OCI-LY7 (cell line): ENCODE measurements around the gene WNT16.

Experiments used
- CTCF ChIP-seq: fragments of 200-600 bp; sonication (generic); conservative IDR thresholded peaks from 2 replicates; pipeline ENCODE4 v1.5.1; 2014; ENCODE audit warnings: mild to moderate bottlenecking, antibody characterized with exemption, low read length, moderate library complexity, mixed read lengths
- EZH2phosphoT487 ChIP-seq: fragments of 200-600 bp; sonication (generic); IDR thresholded peaks from 2 replicates; pipeline ENCODE4 v1.6.1; 2018; ENCODE audit warnings: low read depth, borderline replicate concordance, mild to moderate bottlenecking, mixed run types, antibody characterized with exemption, low read length, moderate library complexity, mixed read lengths

GRCh38 chr7:121298831-121299239 is 30.0 kb upstream of the WNT16 start:
- no peak for TF ChIP-seq CTCF
- TF ChIP-seq EZH2phosphoT487 = no peak
